Measurements from ENCODE around the gene POU6F2.

POU6F2 gene

GRCh38 chr7:39265641-39266591 lies 288.2 kb downstream of the POU6F2 start:
- no peak for DNase-seq

- DNase-seq = no peak
These were observed 291.3 kb downstream of the POU6F2 start for GRCh38 chr7:39269034-39269433.

- no peak for DNase-seq
These were observed 292.3 kb downstream of the POU6F2 start for GRCh38 chr7:39270018-39270417.

- no peak for DNase-seq
These were observed 293.7 kb downstream of the POU6F2 start for GRCh38 chr7:39271402-39271801.

- no peak for DNase-seq
These were observed 294.4 kb downstream of the POU6F2 start for GRCh38 chr7:39272111-39272510.

GRCh38 chr7:39272691-39273090 lies 295.0 kb downstream of the POU6F2 start:
- DNase-seq = no peak

GRCh38 chr7:39280337-39280736 lies 302.6 kb downstream of the POU6F2 start:
- no peak for DNase-seq

- no peak for DNase-seq
These were observed 307.5 kb downstream of the POU6F2 start for GRCh38 chr7:39285256-39285655.

GRCh38 chr7:39288303-39288702 lies 310.6 kb downstream of the POU6F2 start:
- DNase-seq = no peak

GRCh38 chr7:39291628-39292410 lies 314.1 kb downstream of the POU6F2 start:
- DNase-seq = no peak

GRCh38 chr7:39293056-39293823 lies 315.5 kb downstream of the POU6F2 start:
- DNase-seq = no peak

GRCh38 chr7:39294022-39294421 lies 316.3 kb downstream of the POU6F2 start:
- DNase-seq = no peak

- DNase-seq = no peak
These were observed 318.1 kb downstream of the POU6F2 start for GRCh38 chr7:39295796-39296195.

- no peak for DNase-seq
These were observed 322.0 kb downstream of the POU6F2 start for GRCh38 chr7:39299695-39300094.

GRCh38 chr7:39300276-39300675 lies 322.6 kb downstream of the POU6F2 start:
- no peak for DNase-seq

- no peak for DNase-seq
These were observed 323.8 kb downstream of the POU6F2 start for GRCh38 chr7:39301543-39301942.

- DNase-seq = no peak
These were observed 326.5 kb downstream of the POU6F2 start for GRCh38 chr7:39304178-39304577.

GRCh38 chr7:39304668-39305405 lies 327.1 kb downstream of the POU6F2 start:
- no peak for DNase-seq

- no peak for DNase-seq
These were observed 328.4 kb downstream of the POU6F2 start for GRCh38 chr7:39306016-39306570.

GRCh38 chr7:39310699-39311098 lies 333.0 kb downstream of the POU6F2 start:
- DNase-seq = no peak

GRCh38 chr7:39312254-39312989 lies 334.7 kb downstream of the POU6F2 start:
- no peak for DNase-seq

Data from stimulated activated CD4-positive, alpha-beta T cell treated with anti-CD3 and anti-CD28 coated beads, Interleukin-2, amount 100 ng/mL, for 48 hours (primary cell).